IPS-18a (cell line): ENCODE measurements around the gene DMD.

Experiments
- H3K27ac ChIP-seq: one replicate; pipeline ENCODE4 v1.5.1; 2013; ENCODE audit warnings: low read length
- H3K27me3 ChIP-seq: one replicate; pipeline ENCODE4 v1.6.1; 2013; ENCODE audit warnings: mild to moderate bottlenecking, low read length; ENCODE audit not compliant: control insufficient read depth, insufficient read depth
- H3K36me3 ChIP-seq: one replicate; pipeline ENCODE4 v1.6.1; 2013; ENCODE audit warnings: low read depth, low read length; ENCODE audit not compliant: control insufficient read depth
- H3K4me1 ChIP-seq: one replicate; pipeline ENCODE4 v1.6.1; 2013; ENCODE audit warnings: low read depth, low read length; ENCODE audit not compliant: control insufficient read depth
- H3K4me3 ChIP-seq: one replicate; pipeline ENCODE4 v1.5.1; 2013; ENCODE audit warnings: low read length
- H3K9ac ChIP-seq: one replicate; pipeline ENCODE4 v1.6.1; 2013; ENCODE audit warnings: mild to moderate bottlenecking, low read length, moderate library complexity
- H3K9me3 ChIP-seq: one replicate; pipeline ENCODE4 v1.6.1; 2013; ENCODE audit warnings: low read depth, low read length; ENCODE audit not compliant: control insufficient read depth

DMD gene

GRCh38 chrX:31245714-31246113 is 1965.6 kb downstream of the DMD start:
- Histone ChIP-seq H3K36me3 (no peaks in the 10 kb centered on the region), H3K4me1 (no peaks in the 10 kb centered on the region), H3K9me3 (peaks cover 13% of the 10 kb centered on the region), H3K27me3 (no peaks in the 10 kb centered on the region), H3K9ac (no peak overlapping the region), H3K4me3 (no peak overlapping the region), H3K27ac (no peak overlapping the region)

- Histone ChIP-seq H3K27me3 (no peaks in the 10 kb centered on the region), H3K36me3 (no peaks in the 10 kb centered on the region), H3K4me3 (no peak overlapping the region), H3K4me1 (no peaks in the 10 kb centered on the region), H3K9me3 (peaks cover 13% of the 10 kb centered on the region), H3K9ac (no peak overlapping the region), H3K27ac (no peak overlapping the region)
These were observed 1967.5 kb downstream of the DMD start for GRCh38 chrX:31243804-31244203.

- H3K4me1 ChIP-seq = no peaks in the 10 kb centered on the region
- no peaks in the 10 kb centered on the region for H3K27me3 ChIP-seq
- H3K27ac ChIP-seq = no peak overlapping the region
- H3K4me3 ChIP-seq = no peak overlapping the region
- H3K9me3 ChIP-seq = peaks cover 11% of the 10 kb centered on the region
- no peak overlapping the region for H3K9ac ChIP-seq
- no peaks in the 10 kb centered on the region for H3K36me3 ChIP-seq
These were observed 1970.4 kb downstream of the DMD start for GRCh38 chrX:31240982-31241381.

- Histone ChIP-seq H3K27ac (no peak overlapping the region), H3K9ac (no peak overlapping the region), H3K4me3 (no peak overlapping the region), H3K36me3 (no peaks in the 10 kb centered on the region), H3K9me3 (peaks cover 8% of the 10 kb centered on the region), H3K27me3 (no peaks in the 10 kb centered on the region), H3K4me1 (peaks cover 19% of the 10 kb centered on the region)
These were observed 1974.2 kb downstream of the DMD start for GRCh38 chrX:31237189-31237588.

- no peak overlapping the region for H3K27ac ChIP-seq
- peaks cover 7% of the 10 kb centered on the region for H3K9me3 ChIP-seq
- H3K4me1 ChIP-seq = peaks cover 19% of the 10 kb centered on the region
- H3K27me3 ChIP-seq = no peaks in the 10 kb centered on the region
- H3K36me3 ChIP-seq = no peaks in the 10 kb centered on the region
- no peak overlapping the region for H3K4me3 ChIP-seq
- no peak overlapping the region for H3K9ac ChIP-seq
These were observed 1975.1 kb downstream of the DMD start for GRCh38 chrX:31236231-31236630.

DNA sequence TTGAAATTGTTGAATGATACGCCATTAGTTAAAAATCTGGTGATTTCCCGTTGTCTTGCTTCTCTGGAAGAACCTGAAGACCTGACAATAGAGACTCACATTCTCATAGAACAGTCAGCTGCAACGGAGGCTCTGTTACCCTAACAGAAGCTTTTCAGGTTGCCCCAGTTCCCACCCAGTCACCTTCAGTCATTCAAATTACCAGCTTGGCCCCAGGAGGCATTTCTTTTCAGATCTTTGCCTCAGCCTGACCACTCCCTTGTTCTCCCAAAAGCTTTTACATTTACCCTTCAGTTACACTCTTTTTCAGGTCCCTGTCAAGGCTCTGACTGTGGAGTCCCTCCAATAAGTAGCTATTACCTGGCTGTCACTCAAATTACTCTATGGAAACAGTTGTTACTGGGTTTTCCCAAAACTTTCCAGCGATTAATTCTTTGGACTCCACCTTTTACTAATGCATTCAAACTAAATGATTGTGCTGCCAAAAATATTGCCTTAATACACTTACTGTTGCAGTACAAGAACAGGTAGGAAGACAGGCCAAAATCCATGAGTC is 1977.3 kb downstream of the DMD start:
- no peaks in the 10 kb centered on the region for H3K36me3 ChIP-seq
- H3K4me3 ChIP-seq = peak overlapping the region; percentile 6
- no peaks in the 10 kb centered on the region for H3K27me3 ChIP-seq
- H3K27ac ChIP-seq = no peak overlapping the region
- peaks cover 19% of the 10 kb centered on the region for H3K4me1 ChIP-seq
- H3K9ac ChIP-seq = no peak overlapping the region
- peaks cover 5% of the 10 kb centered on the region for H3K9me3 ChIP-seq

GRCh38 chrX:31232506-31232905 is 1978.8 kb downstream of the DMD start:
- no peak overlapping the region for H3K27ac ChIP-seq
- H3K27me3 ChIP-seq = no peaks in the 10 kb centered on the region
- H3K4me3 ChIP-seq = peak overlapping the region; percentile 1
- no peaks in the 10 kb centered on the region for H3K36me3 ChIP-seq
- peaks cover 19% of the 10 kb centered on the region for H3K4me1 ChIP-seq
- H3K9ac ChIP-seq = no peak overlapping the region
- H3K9me3 ChIP-seq = peaks cover 5% of the 10 kb centered on the region

- Histone ChIP-seq H3K27me3 (no peaks in the 10 kb centered on the region), H3K27ac (no peak overlapping the region)
These were observed 1982.4 kb downstream of the DMD start for GRCh38 chrX:31228909-31229308.

GRCh38 chrX:31228415-31228832 is 1982.9 kb downstream of the DMD start:
- H3K9ac ChIP-seq = no peak overlapping the region
- H3K4me1 ChIP-seq = peaks cover 13% of the 10 kb centered on the region
- no peak overlapping the region for H3K4me3 ChIP-seq
- peaks cover 11% of the 10 kb centered on the region for H3K9me3 ChIP-seq
- no peak overlapping the region for H3K27ac ChIP-seq
- H3K36me3 ChIP-seq = no peaks in the 10 kb centered on the region
- H3K27me3 ChIP-seq = no peaks in the 10 kb centered on the region

More at GRCh38 chrX:31228909-31229308, 1982.4 kb downstream of the DMD start:
- H3K36me3 ChIP-seq = no peaks in the 10 kb centered on the region
- H3K9me3 ChIP-seq = peaks cover 11% of the 10 kb centered on the region
- no peak overlapping the region for H3K9ac ChIP-seq
- no peak overlapping the region for H3K4me3 ChIP-seq
- peaks cover 17% of the 10 kb centered on the region for H3K4me1 ChIP-seq

GRCh38 chrX:31227250-31227649 is 1984.1 kb downstream of the DMD start:
- Histone ChIP-seq H3K36me3 (no peaks in the 10 kb centered on the region), H3K4me1 (peaks cover 1% of the 10 kb centered on the region), H3K27me3 (no peaks in the 10 kb centered on the region), H3K9me3 (peaks cover 21% of the 10 kb centered on the region), H3K27ac (no peak overlapping the region), H3K4me3 (no peak overlapping the region), H3K9ac (no peak overlapping the region)

- H3K4me1 ChIP-seq = no peaks in the 10 kb centered on the region
- H3K36me3 ChIP-seq = no peaks in the 10 kb centered on the region
- H3K27ac ChIP-seq = no peak overlapping the region
- H3K9me3 ChIP-seq = peaks cover 21% of the 10 kb centered on the region
- no peak overlapping the region for H3K4me3 ChIP-seq
- H3K9ac ChIP-seq = no peak overlapping the region
- no peaks in the 10 kb centered on the region for H3K27me3 ChIP-seq
These were observed 1985.5 kb downstream of the DMD start for GRCh38 chrX:31225819-31226218.

DNA sequence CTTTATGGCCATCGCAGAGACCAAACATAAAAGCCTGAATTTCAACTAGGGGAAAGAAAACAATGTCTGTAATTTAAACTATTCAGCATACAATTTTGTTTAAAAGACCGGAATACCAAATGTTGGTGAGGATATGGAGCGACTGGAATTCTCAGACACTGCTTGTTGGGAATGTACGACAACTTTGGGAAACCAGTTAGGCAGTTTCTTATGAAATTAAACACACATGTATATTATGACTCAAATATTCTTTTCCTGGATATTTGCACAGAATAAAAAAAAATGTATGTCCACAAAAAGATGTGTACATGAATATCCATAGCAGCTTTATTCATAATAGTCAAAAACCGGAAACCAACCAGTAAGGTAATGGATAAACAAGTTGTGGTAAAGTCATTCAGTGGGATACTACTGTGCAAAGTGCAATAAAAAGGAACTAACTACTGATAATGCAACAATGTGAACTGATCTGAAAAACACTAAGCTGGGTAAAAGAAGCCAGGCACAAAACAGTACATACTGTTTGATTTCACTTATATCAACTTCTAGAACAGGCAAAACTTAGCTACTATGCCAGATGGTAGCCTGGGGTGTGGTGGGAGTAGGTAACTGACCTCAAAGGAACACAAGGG is 1986.9 kb downstream of the DMD start:
- Histone ChIP-seq H3K27ac (no peak overlapping the region), H3K4me3 (no peak overlapping the region), H3K9ac (no peak overlapping the region), H3K27me3 (no peaks in the 10 kb centered on the region), H3K9me3 (peaks cover 24% of the 10 kb centered on the region), H3K36me3 (no peaks in the 10 kb centered on the region), H3K4me1 (no peaks in the 10 kb centered on the region)
